ENCODE measurements around the gene NEK4. TPM values are rescaled to one million over a fixed set of nuclear protein-coding genes. Genes with fewer than 3 reads are reported as not detected.

The NEK4 gene
- total RNA-seq, 1 donor from 2014 or later = 30.3 TPM

DNA sequence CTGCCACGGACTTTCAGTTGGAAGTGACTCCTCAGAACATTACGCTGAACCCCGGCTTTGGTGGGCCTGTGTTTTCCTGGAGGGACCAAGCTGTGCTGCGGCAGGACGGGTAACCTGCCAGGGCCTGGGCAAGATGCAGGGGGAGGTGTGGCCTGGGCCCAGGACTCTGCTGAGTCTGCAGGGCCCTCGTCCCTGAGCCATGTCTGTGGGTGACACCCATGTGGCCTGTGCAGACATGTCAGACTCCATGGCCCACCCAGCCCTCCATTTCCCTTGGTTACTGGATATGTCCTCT is 19.0 kb upstream of the NEK4 start:
- Mint-ChIP-seq H3K9me3 (no peaks in the 10 kb centered on the region), H3K27ac (no peak overlapping the region), H3K36me3 (ENCODE audit: low read depth) (no peaks in the 10 kb centered on the region), H3K4me1 (no peaks in the 10 kb centered on the region), H3K4me3 (no peak overlapping the region), H3K27me3 (no peaks in the 10 kb centered on the region)
- DNase-seq = no peak
- intact Hi-C loops (cut with micrococcal nuclease) = no loop called here

DNA sequence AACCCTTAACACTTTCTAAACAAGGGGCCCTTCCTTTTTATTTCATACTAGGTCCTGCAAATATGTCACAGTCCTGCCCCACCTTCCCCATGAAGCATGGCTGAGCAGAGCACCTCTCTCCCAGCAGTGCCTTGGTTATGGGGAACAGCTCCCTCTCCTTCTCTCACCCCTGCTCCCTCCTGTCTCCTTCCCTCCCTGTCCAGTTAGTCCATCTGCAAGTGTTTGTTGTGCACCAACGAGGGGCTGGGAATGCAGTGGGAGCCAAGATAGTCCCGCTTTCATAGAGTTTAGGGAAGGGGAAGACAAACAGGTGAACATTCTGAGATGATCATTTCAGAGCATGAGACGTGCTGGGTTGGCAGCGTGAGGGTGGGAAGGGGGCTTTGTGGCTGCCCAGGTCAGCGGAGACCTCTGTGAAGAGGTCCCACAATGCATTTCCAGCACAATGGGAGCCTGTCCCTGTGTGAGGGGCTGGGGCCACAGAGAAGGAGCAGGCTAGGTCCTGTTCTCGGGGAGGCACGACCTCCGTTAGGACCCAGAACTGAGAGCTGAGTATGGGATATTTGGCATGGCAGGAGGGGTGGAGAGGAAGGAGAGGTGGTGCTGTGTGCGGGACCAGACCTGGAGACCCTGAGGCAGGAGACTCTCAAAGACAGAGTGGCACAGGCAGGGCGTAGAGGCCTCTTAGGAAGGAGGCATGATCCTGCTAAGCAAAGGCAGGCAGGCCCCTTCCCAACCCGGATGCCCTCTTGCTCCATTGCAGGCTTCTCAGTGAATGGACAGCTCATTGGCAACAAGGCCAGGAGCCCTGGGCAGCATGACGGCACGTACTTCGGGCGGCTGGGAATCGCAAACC is 18.4 kb upstream of the NEK4 start:
- intact Hi-C loops (cut with micrococcal nuclease) = no loop called here
- no peaks in the 10 kb centered on the region for H3K27me3 Mint-ChIP-seq
- H3K27ac Mint-ChIP-seq = no peak overlapping the region
- no peak for DNase-seq
- no peaks in the 10 kb centered on the region for H3K4me1 Mint-ChIP-seq
- no peaks in the 10 kb centered on the region for H3K36me3 Mint-ChIP-seq (ENCODE audit: low read depth)
- no peaks in the 10 kb centered on the region for H3K9me3 Mint-ChIP-seq
- H3K4me3 Mint-ChIP-seq = no peak overlapping the region

DNA sequence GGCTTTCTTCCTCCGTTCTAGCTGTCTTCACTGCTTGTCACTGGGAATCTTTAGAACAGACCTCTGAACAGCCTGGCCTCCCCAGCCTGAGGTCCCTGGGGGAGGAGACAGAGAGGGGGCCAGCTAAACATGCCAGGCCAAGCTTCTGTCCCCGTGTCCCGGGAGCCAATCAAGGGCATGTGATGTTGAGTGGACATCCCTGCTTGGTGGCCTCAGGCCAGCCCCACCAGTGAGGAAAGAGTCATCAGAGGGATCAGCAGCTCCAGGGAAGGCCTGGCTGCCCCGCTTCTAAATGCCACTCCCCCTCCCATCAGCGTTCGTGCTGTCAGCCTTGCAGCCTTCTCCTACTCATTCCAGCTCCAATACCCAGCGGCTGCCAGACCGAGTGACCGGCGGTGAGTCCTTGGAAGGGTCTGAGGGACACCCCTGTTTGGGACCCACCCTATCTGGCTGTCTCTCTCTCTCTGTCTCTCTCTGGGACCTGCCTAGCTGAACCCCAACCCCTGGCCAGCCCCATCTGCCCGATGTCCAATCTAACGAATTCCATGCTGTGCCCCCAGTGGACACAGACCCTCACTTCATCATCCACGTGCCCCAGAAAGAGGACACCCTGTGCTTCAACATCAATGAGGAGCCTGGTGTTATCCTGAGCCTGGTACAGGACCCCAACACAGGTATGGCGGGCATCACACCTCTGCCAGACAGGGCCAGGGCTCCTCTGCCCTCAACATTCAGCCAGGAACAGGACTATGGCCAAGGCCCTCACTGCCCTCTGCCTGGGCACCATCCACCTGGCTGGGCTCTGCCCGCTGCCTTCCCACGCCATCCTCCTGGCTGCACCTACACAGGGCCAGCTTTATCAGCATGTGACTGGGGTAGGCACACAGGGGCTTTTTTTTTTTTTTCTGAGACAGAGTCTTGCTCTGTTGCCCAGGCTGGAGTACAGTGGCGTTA is 17.2 kb upstream of the NEK4 start:
- DNase-seq = no peak
- no peaks in the 10 kb centered on the region for H3K9me3 Mint-ChIP-seq
- H3K4me3 Mint-ChIP-seq = no peak overlapping the region
- no peaks in the 10 kb centered on the region for H3K4me1 Mint-ChIP-seq
- intact Hi-C loops (cut with micrococcal nuclease) = no loop called here
- peaks cover 4% of the 10 kb centered on the region for H3K27me3 Mint-ChIP-seq
- H3K36me3 Mint-ChIP-seq (ENCODE audit: low read depth) = no peaks in the 10 kb centered on the region
- no peak overlapping the region for H3K27ac Mint-ChIP-seq

- H3K27ac Mint-ChIP-seq = no peak overlapping the region
- intact Hi-C loops (cut with micrococcal nuclease) = no loop called here
- H3K4me1 Mint-ChIP-seq = no peaks in the 10 kb centered on the region
Measured at GRCh38 chr3:52787246-52787645, 16.5 kb upstream of the NEK4 start.

DNA sequence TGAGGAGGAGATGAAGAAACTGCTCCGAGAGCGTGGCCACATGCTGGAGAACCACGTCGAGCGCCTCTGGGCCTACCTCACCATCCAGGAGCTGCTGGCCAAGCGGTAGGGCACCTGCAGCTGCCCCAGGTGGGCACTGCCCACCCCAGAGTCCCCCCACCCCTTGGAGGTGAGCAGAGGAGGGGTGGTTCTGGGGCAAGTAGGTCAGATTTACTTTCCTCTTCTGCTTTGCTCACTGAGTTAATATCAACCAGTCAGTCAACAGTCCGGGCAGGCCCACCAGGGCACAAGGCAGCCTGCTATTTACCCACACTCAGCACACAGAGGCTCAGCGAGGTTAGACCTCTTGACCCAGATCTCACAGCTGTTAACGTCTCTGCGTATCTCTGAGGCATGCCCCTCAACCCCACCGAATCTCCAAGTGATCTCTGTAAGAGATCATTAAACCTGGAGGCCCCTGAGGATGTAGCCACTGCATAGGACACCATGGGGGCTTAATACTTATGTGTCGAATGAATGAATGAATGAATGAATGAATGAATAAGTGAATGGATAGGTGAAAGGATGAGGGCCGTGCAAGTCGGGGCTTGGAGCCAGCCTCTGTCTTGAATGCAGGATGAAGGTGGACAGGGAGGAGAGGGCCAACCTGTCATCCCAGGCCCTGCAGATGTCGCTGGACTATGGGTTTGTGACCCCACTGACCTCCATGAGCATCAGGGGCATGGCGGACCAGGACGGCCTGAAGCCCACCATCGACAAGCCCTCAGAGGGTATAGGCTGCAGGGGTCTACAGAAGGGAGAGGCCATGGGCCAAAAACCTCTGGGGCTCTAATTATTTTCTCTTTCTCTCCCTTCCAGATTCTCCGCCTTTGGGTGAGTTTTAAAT is 15.8 kb upstream of the NEK4 start:
- Mint-ChIP-seq H3K36me3 (ENCODE audit: low read depth) (no peaks in the 10 kb centered on the region), H3K27me3 (peaks cover 12% of the 10 kb centered on the region), H3K9me3 (no peaks in the 10 kb centered on the region), H3K4me3 (no peak overlapping the region), H3K27ac (no peak overlapping the region), H3K4me1 (peaks cover 3% of the 10 kb centered on the region)
- intact Hi-C loops (cut with micrococcal nuclease) = no loop called here
- no peak for DNase-seq

More at GRCh38 chr3:52787246-52787645, 16.5 kb upstream of the NEK4 start:
- no peak overlapping the region for H3K4me3 Mint-ChIP-seq
- no peak for DNase-seq
- H3K9me3 Mint-ChIP-seq = no peaks in the 10 kb centered on the region
- peaks cover 7% of the 10 kb centered on the region for H3K27me3 Mint-ChIP-seq
- H3K36me3 Mint-ChIP-seq (ENCODE audit: low read depth) = no peaks in the 10 kb centered on the region

DNA sequence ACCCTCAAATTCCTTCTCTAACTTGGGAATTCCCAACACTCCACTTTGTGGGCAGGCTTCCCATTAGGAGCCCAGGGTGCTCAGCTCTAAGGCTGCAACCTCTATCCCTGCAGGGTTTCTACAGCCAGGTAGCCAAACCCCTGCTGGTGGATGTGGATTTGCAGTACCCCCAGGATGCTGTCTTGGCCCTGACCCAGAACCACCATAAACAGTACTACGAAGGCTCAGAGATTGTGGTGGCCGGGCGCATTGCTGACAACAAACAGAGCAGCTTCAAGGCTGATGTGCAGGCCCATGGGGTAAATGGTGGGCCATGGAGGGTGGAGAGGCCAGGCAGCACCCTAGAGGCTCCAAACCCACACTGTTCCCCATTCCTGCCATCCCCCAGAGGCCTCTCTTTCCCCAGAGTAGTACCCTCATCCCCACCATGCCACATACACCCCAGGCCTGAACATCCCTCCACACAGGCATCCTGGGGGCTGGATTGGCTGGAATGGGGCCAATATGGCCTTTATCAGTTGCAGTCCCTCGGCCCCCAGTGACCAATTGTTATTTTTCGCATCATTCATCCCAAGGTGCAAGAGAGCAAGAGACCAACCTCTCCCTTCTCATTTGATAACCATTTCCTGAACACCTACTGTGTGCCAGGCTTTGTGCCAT is 14.3 kb upstream of the NEK4 start:
- no peak overlapping the region for H3K4me3 Mint-ChIP-seq
- intact Hi-C loops (cut with micrococcal nuclease) = no loop called here
- no peak for DNase-seq

GRCh38 chr3:52784021-52784621 is 13.4 kb upstream of the NEK4 start:
- Mint-ChIP-seq H3K4me1 (peaks cover 3% of the 10 kb centered on the region), H3K36me3 (ENCODE audit: low read depth) (no peaks in the 10 kb centered on the region), H3K9me3 (no peaks in the 10 kb centered on the region), H3K27ac (no peak overlapping the region), H3K4me3 (no peak overlapping the region), H3K27me3 (peaks cover 19% of the 10 kb centered on the region)
- intact Hi-C loops (cut with micrococcal nuclease) = no loop called here
- DNase-seq = no peak

More for the DNA sequence above, 14.3 kb upstream of the NEK4 start:
- H3K9me3 Mint-ChIP-seq = no peaks in the 10 kb centered on the region
- peaks cover 17% of the 10 kb centered on the region for H3K27me3 Mint-ChIP-seq
- H3K36me3 Mint-ChIP-seq (ENCODE audit: low read depth) = no peaks in the 10 kb centered on the region
- peaks cover 3% of the 10 kb centered on the region for H3K4me1 Mint-ChIP-seq
- H3K27ac Mint-ChIP-seq = no peak overlapping the region

DNA sequence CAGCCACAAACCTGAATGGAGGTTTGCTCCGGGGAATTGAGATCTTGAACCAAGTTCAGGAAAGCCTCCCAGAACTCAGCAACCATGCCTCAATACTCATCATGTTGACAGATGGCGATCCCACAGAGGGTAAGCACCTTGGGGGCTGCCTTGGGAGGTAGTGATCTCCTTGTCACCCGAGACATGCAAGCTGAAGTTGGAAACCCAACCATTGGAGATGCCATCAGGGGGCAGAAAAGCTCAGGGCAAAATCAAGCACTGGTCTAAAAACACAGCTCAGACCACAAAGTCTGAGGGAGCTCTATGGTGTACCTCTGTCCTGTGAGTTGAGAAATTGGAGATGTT is 12.4 kb upstream of the NEK4 start:
- no peak overlapping the region for H3K27ac Mint-ChIP-seq
- no peaks in the 10 kb centered on the region for H3K36me3 Mint-ChIP-seq (ENCODE audit: low read depth)
- intact Hi-C loops (cut with micrococcal nuclease) = no loop called here
- peaks cover 19% of the 10 kb centered on the region for H3K27me3 Mint-ChIP-seq
- no peak overlapping the region for H3K4me3 Mint-ChIP-seq
- H3K9me3 Mint-ChIP-seq = no peaks in the 10 kb centered on the region
- H3K4me1 Mint-ChIP-seq = peaks cover 4% of the 10 kb centered on the region
- DNase-seq = no peak

DNA sequence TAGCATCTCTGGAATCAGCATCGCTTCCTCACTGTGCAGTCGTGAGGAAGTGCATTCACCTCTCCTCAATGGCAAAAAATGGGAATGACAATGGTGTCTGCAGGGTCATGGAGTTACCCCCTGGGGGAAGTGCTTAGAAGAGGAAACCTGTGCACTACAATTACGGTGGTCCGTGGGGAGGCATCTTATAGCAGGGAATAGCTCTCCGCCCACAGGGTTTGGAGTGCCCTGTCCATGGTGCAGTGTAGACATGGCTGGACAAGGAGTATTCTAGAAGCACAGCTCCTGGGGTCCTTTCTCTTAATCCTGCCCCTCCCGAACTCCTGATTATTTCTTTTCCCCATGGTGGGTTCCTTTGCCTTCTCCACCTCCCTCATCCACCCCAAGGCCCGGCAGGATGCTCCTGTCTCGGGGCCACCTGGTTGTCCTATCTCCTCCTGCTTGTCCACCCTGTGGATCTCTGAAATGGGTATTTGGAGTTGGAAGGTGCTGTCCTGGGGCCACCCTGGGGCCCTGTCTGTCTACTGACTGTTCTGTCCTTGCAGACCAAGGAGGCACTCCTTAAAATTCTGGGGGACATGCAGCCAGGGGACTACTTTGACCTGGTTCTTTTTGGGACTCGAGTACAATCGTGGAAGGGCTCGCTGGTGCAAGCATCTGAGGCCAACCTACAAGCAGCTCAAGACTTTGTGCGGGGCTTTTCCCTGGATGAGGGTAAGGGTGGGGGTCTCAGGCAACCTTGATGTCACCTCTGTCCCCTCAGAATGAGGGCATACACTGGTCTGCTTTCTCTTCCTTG is 11.9 kb upstream of the NEK4 start:
- intact Hi-C loops (cut with micrococcal nuclease) = no loop called here
- no peak for DNase-seq
- H3K27ac Mint-ChIP-seq = no peak overlapping the region

DNA sequence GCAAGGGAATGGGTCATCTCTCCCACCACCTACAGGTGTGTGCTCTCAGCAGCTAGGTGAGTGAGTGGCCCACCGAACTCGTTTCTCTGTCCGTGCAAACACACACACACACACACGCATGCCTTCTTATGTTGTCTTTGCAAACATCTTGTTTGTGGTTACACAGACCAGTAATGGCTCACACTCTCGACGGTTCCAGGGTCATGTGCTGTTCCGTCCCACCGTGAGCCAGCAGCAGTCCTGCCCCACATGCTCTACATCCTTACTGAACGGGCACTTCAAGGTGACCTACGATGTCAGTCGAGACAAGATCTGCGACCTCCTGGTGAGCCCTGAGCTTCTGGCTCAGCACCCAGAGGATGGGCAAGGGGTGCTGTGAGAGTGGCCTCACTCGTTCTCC is 11.0 kb upstream of the NEK4 start:
- Mint-ChIP-seq H3K36me3 (ENCODE audit: low read depth) (no peaks in the 10 kb centered on the region), H3K9me3 (no peaks in the 10 kb centered on the region), H3K27me3 (peaks cover 19% of the 10 kb centered on the region), H3K27ac (no peak overlapping the region), H3K4me1 (peaks cover 6% of the 10 kb centered on the region), H3K4me3 (no peak overlapping the region)
- no peak for DNase-seq
- intact Hi-C loops (cut with micrococcal nuclease) = no loop called here

More for the DNA sequence above, 11.9 kb upstream of the NEK4 start:
- peaks cover 19% of the 10 kb centered on the region for H3K27me3 Mint-ChIP-seq
- no peaks in the 10 kb centered on the region for H3K36me3 Mint-ChIP-seq (ENCODE audit: low read depth)
- H3K4me1 Mint-ChIP-seq = peaks cover 6% of the 10 kb centered on the region
- no peaks in the 10 kb centered on the region for H3K9me3 Mint-ChIP-seq
- H3K4me3 Mint-ChIP-seq = no peak overlapping the region

GRCh38 chr3:52779837-52780585 is 9.3 kb upstream of the NEK4 start:
- intact Hi-C loops (cut with micrococcal nuclease) = no loop called here
- Mint-ChIP-seq H3K27ac (no peak overlapping the region), H3K27me3 (peaks cover 19% of the 10 kb centered on the region), H3K36me3 (ENCODE audit: low read depth) (no peaks in the 10 kb centered on the region), H3K4me1 (peaks cover 6% of the 10 kb centered on the region), H3K4me3 (no peak overlapping the region), H3K9me3 (no peaks in the 10 kb centered on the region)
- no peak for DNase-seq
